Neural progenitor cell (in vitro differentiated cells): Measurements from ENCODE around the gene CDH23.

ENCODE experiments used
- CTCF ChIP-seq: fragments of 200-600 bp; sonication (generic); IDR thresholded peaks from 2 replicates; pipeline ENCODE4 v1.5.1; 2017; ENCODE audit warnings: antibody characterized with exemption, mild to moderate bottlenecking
- EZH2 ChIP-seq: fragments of 200-600 bp; sonication (generic); IDR thresholded peaks from 2 replicates; pipeline ENCODE4 v1.6.1; 2017; ENCODE audit warnings: antibody characterized with exemption, mild to moderate bottlenecking, moderate library complexity
- EZH2phosphoT487 ChIP-seq: fragments of 200-600 bp; sonication (generic); IDR thresholded peaks from 2 replicates; pipeline ENCODE4 v1.6.1; 2017; ENCODE audit warnings: antibody characterized with exemption

DNA sequence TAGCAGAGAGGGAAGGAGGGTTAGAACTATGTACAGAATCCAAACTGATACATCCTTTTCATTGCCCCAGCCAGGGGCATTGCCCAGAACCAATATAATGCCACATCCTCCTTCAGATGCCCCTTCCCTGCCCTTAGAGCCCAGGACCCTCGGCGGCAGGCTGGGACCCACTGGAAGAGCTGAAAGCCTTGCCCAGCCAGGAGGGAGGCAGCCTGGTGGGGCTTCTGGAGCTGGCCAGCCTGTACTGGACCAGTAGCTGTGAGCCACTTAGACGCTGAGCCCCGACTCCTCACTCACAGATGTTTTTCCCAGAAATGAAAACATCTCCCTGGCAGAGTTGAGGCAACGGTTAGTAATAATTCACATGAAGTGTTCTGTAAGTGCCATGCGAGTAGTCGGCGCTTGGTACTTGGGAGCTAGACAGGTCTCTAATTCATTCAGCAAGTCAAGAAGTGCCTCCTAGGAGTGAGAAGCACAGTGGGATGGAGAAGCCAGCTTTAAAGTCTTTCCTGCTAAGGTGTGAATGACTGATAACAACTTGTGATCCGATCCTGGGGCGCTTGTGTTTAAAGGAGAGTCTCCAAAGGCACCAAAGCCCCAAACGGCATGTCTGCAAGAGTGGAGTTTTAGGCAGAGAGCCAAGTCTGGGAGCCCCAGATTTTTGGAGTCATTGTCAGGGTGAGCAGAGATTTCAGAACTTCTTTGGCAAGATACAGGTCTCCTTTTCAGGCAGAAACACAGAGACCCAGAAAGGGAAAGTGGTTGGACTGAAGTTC is 366.8 kb downstream of the CDH23 start:
- TF ChIP-seq EZH2 (no peak), CTCF (no peak), EZH2phosphoT487 (no peak)
